H9 (cell line): ENCODE measurements around the gene TMEM201. TPM values are rescaled to one million over a fixed set of nuclear protein-coding genes. Genes with fewer than 3 reads are reported as not detected.
A peak's percentile ranks its signal among the peaks of the same experiment; 100 is the strongest.

Experiments
- DNase-seq: peaks from one replicate; pipeline ENCODE4 v3.0.0-alpha.2; 2017
- H2AFZ ChIP-seq: one replicate; pipeline ENCODE4 v1.6.1; 2013; ENCODE audit warnings: mild to moderate bottlenecking, low read length, control low read depth, moderate library complexity
- H2AK5ac ChIP-seq: 2 replicates; pipeline ENCODE4 v1.6.1; 2013; ENCODE audit warnings: low read length, control low read depth, mixed read lengths; ENCODE audit not compliant: insufficient read length
- H2BK120ac ChIP-seq: one replicate; pipeline ENCODE4 v1.6.1; 2013; ENCODE audit warnings: low read depth, mild to moderate bottlenecking, low read length, control low read depth, inconsistent platforms; ENCODE audit not compliant: poor library complexity, severe bottlenecking
- H2BK12ac ChIP-seq: 2 replicates; pipeline ENCODE4 v1.6.1; 2013; ENCODE audit warnings: low read length, control low read depth, mixed read lengths, low read depth; ENCODE audit not compliant: insufficient read length
- H2BK15ac ChIP-seq: 2 replicates; pipeline ENCODE4 v1.6.1; 2013; ENCODE audit warnings: low read depth, low read length, control low read depth
- H2BK20ac ChIP-seq: one replicate; pipeline ENCODE4 v1.6.1; 2013; ENCODE audit warnings: low read depth, mild to moderate bottlenecking, low read length, control low read depth, inconsistent platforms; ENCODE audit not compliant: poor library complexity, severe bottlenecking
- H2BK5ac ChIP-seq: 2 replicates; pipeline ENCODE4 v1.6.1; 2013; ENCODE audit warnings: low read length, control low read depth, mixed read lengths; ENCODE audit not compliant: insufficient read length
- H3K14ac ChIP-seq: 2 replicates; pipeline ENCODE4 v1.6.1; 2013; ENCODE audit warnings: low read length, control low read depth; ENCODE audit not compliant: insufficient read depth
- H3K18ac ChIP-seq: 2 replicates; pipeline ENCODE4 v1.6.1; 2013; ENCODE audit warnings: low read depth, mild to moderate bottlenecking, mixed read lengths, low read length, control low read depth; ENCODE audit not compliant: insufficient read length
- H3K23ac ChIP-seq: 2 replicates; pipeline ENCODE4 v1.6.1; 2013; ENCODE audit warnings: low read length, control low read depth, mixed read lengths, low read depth; ENCODE audit not compliant: insufficient read length
- H3K23me2 ChIP-seq: 2 replicates; pipeline ENCODE4 v1.6.1; 2013; ENCODE audit warnings: low read depth, mild to moderate bottlenecking, mixed read lengths, low read length, control low read depth; ENCODE audit not compliant: insufficient read length, poor library complexity, severe bottlenecking
- H3K27ac ChIP-seq: 2 replicates; pipeline ENCODE4 v1.5.1; 2013; ENCODE audit warnings: low read length, control low read depth, mixed read lengths, low read depth; ENCODE audit not compliant: insufficient read length
- H3K27me3 ChIP-seq: 2 replicates; pipeline ENCODE4 v1.6.1; 2013; ENCODE audit warnings: low read length, control low read depth, inconsistent platforms; ENCODE audit not compliant: insufficient read depth
- H3K4ac ChIP-seq: 2 replicates; pipeline ENCODE4 v1.6.1; 2013; ENCODE audit warnings: low read depth, mild to moderate bottlenecking, control low read depth, inconsistent platforms, low read length, moderate library complexity
- H3K4me1 ChIP-seq: 2 replicates; pipeline ENCODE4 v1.6.1; 2013; ENCODE audit warnings: low read length, control low read depth, inconsistent platforms; ENCODE audit not compliant: insufficient read depth
- H3K4me2 ChIP-seq: 2 replicates; pipeline ENCODE4 v1.6.1; 2013; ENCODE audit warnings: low read length, control low read depth, mixed read lengths; ENCODE audit not compliant: insufficient read length, insufficient read depth
- H3K56ac ChIP-seq: 2 replicates; pipeline ENCODE4 v1.6.1; 2013; ENCODE audit warnings: low read depth, mild to moderate bottlenecking, mixed read lengths, low read length, control low read depth; ENCODE audit not compliant: insufficient read length
- H3K79me1 ChIP-seq: 2 replicates; pipeline ENCODE4 v1.6.1; 2013; ENCODE audit warnings: low read depth, mild to moderate bottlenecking, moderate library complexity, low read length, control low read depth, inconsistent platforms; ENCODE audit not compliant: insufficient read depth, poor library complexity, severe bottlenecking
- H3K79me2 ChIP-seq: 2 replicates; pipeline ENCODE4 v1.6.1; 2013; ENCODE audit warnings: low read length, control low read depth, inconsistent platforms; ENCODE audit not compliant: insufficient read depth
- H3K9ac ChIP-seq: 2 replicates; pipeline ENCODE4 v1.6.1; 2013; ENCODE audit warnings: low read length, control low read depth, mixed read lengths; ENCODE audit not compliant: insufficient read length; ENCODE audit errors: extremely low read depth
- H3K9me3 ChIP-seq: one replicate; pipeline ENCODE4 v1.6.1; 2013; ENCODE audit warnings: low read depth, low read length, inconsistent platforms; ENCODE audit not compliant: control insufficient read depth
- H3T11ph ChIP-seq: one replicate; pipeline ENCODE4 v1.6.1; 2013; ENCODE audit warnings: mild to moderate bottlenecking, low read length, control low read depth, inconsistent platforms
- H4K20me1 ChIP-seq: one replicate; pipeline ENCODE4 v1.6.1; 2013; ENCODE audit not compliant: control insufficient read depth, insufficient read length, insufficient read depth
- H4K5ac ChIP-seq: 2 replicates; pipeline ENCODE4 v1.6.1; 2013; ENCODE audit warnings: low read depth, mild to moderate bottlenecking, mixed read lengths, low read length, control low read depth; ENCODE audit not compliant: insufficient read length
- H4K8ac ChIP-seq: replicated peaks from 2 replicates; pipeline ENCODE4 v1.6.1; 2013; ENCODE audit warnings: low read length, control low read depth, mixed read lengths, low read depth; ENCODE audit not compliant: insufficient read length
- H4K91ac ChIP-seq: 2 replicates; pipeline ENCODE4 v1.6.1; 2013; ENCODE audit warnings: low read depth, mild to moderate bottlenecking, moderate library complexity, mixed read lengths, low read length, control low read depth; ENCODE audit not compliant: insufficient read length
- H3K27ac Mint-ChIP-seq, 3 experiments: 2 replicates in 2 of 3; 3 replicates in 1 of 3; pipeline ENCODE4 v1.8.0; 2020 to 2021; ENCODE audit warnings: mixed read lengths in 3 of 3, mild to moderate bottlenecking in 1 of 3, moderate library complexity in 1 of 3
- H3K27me3 Mint-ChIP-seq: 2 replicates; pipeline ENCODE4 v1.8.0; 2021; ENCODE audit warnings: low read depth, mild to moderate bottlenecking, moderate library complexity, mixed read lengths
- H3K36me3 Mint-ChIP-seq, 3 experiments: 2 replicates in 2 of 3; 3 replicates in 1 of 3; pipeline ENCODE4 v1.8.0; 2020 to 2021; ENCODE audit warnings: low read depth in 3 of 3, mixed read lengths in 3 of 3; ENCODE audit not compliant: insufficient read depth in 1 of 3
- H3K4me1 Mint-ChIP-seq, 2 experiments: 2 replicates each; pipeline ENCODE4 v1.8.0; 2020; ENCODE audit warnings: mixed read lengths in 2 of 2
- H3K4me3 Mint-ChIP-seq, 2 experiments: 2 replicates in 1 of 2; 3 replicates in 1 of 2; pipeline ENCODE4 v1.8.0; 2020 to 2021; ENCODE audit warnings: mild to moderate bottlenecking in 2 of 2, mixed read lengths in 2 of 2, moderate library complexity in 1 of 2
- H3K9me3 Mint-ChIP-seq, 2 experiments: 2 replicates in 1 of 2; 3 replicates in 1 of 2; pipeline ENCODE4 v1.8.0; 2020; ENCODE audit warnings: mild to moderate bottlenecking in 2 of 2, mixed read lengths in 2 of 2, moderate library complexity in 1 of 2
- WGBS: extraction: QIAGEN DNeasy Blood & Tissue Kit; methylation state at CpG from one replicate; pipeline ENCODE4 v1.1.7; 2013; ENCODE audit warnings: missing lambda C conversion rate, low lambda C conversion rate, mixed read lengths; ENCODE audit not compliant: insufficient read length; ENCODE audit errors: extremely low coverage; 5-methylcytosine and 5-hydroxymethylcytosine counted together
- total RNA-seq: library from RNA; stranded (reverse); gene quantifications from 2 replicates; pipeline ENCODE4 v1.2.1, GENCODE V29; 2021
- TF ChIP-seq, protein P1 (sequence below): fragments of 200-600 bp; sonication (generic); conservative IDR thresholded peaks from 3 replicates; pipeline ENCODE4 v1.8.0; 2021; ENCODE audit warnings: antibody characterized with exemption, mild to moderate bottlenecking

Gene TMEM201
- total RNA-seq, 1 experiment from 2014 or later, result 31.0 TPM

DNA sequence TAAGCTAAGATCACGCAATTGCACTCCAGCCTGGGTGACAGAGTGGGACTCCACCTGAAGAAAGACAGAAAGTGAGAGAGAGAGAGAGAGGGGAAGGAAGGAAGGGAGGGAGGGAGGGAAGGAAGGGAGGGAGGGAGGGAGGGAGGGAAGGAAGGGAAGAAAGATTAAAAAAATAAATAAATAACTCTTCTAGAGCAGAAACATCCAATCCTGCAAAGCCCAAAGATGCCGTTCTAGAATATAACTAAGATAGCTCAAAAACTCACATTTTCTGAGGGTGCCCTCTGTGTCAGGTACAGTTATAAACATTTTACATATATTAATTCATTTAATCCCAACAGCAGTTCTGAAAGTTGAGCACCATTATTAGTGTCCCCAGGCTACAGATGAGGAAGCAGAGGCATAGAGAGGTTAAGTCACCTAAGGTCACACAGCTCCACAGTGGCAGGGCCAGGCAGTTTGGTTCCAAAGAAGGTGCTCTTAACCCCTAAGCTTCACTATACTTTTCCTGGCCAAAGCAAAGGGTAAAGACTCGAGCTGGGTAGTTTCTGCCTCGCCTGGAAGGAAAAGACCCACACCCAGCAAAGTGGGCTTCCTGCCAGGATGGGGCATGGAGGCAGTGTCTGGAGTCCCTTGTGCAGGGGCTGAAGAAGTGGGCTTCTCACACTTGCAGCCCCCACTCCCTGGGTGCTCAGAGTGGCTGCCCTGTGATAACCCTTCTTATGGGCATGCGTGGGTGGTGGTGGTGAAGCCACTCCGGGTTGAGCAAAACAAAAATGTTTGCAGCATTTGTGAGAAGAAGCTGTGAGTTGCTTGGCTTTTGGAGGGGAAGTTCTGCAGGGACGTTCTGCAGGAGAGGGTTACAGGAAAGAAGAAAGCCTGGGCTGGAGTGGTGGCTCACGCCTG is 54.9 kb downstream of the TMEM201 start:
- no peaks in the 10 kb centered on the region for H3K79me1 ChIP-seq

More for the DNA sequence above, 54.9 kb downstream of the TMEM201 start:
- Mint-ChIP-seq H3K36me3 (no peaks in the 10 kb centered on the region), H3K4me3 (peak overlapping the region in 1 of 2 experiments; percentile 32; a peak in 1 of 5 replicates), H3K9me3 (no peaks in the 10 kb centered on the region), H3K27ac (no peak overlapping the region), H3K27me3 (peaks cover 12% of the 10 kb centered on the region), H3K4me1 (no peaks in the 10 kb centered on the region)
- Histone ChIP-seq H2BK15ac (no peak overlapping the region), H2BK120ac (no peak overlapping the region), H3K27ac (no peak overlapping the region), H3K14ac (no peak overlapping the region), H3K4me1 (no peaks in the 10 kb centered on the region), H3K18ac (no peak overlapping the region), H3K79me2 (no peaks in the 10 kb centered on the region), H3K23me2 (no peaks in the 10 kb centered on the region), H3K9me3 (no peaks in the 10 kb centered on the region), H3K9ac (no peak overlapping the region), H2AK5ac (no peak overlapping the region), H2BK12ac (no peak overlapping the region), H4K91ac (no peak overlapping the region), H2BK5ac (no peak overlapping the region), H4K5ac (no peak overlapping the region), H4K8ac (no peak overlapping the region), H2AFZ (no peak overlapping the region), H2BK20ac (no peak overlapping the region), H3K4me2 (no peak overlapping the region), H3K23ac (no peak overlapping the region), H4K20me1 (no peaks in the 10 kb centered on the region), H3K56ac (no peak overlapping the region), H3K27me3 (no peaks in the 10 kb centered on the region), H3K4ac (no peak overlapping the region), H3T11ph (no peak overlapping the region)
- no CpG with 5 or more reads among the region's 8 CpGs for WGBS
- TF ChIP-seq, protein P1, sequence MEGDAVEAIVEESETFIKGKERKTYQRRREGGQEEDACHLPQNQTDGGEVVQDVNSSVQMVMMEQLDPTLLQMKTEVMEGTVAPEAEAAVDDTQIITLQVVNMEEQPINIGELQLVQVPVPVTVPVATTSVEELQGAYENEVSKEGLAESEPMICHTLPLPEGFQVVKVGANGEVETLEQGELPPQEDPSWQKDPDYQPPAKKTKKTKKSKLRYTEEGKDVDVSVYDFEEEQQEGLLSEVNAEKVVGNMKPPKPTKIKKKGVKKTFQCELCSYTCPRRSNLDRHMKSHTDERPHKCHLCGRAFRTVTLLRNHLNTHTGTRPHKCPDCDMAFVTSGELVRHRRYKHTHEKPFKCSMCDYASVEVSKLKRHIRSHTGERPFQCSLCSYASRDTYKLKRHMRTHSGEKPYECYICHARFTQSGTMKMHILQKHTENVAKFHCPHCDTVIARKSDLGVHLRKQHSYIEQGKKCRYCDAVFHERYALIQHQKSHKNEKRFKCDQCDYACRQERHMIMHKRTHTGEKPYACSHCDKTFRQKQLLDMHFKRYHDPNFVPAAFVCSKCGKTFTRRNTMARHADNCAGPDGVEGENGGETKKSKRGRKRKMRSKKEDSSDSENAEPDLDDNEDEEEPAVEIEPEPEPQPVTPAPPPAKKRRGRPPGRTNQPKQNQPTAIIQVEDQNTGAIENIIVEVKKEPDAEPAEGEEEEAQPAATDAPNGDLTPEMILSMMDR, result no peak
- no peak for DNase-seq
